Ovary (tissue), 9 donors: Measurements from ENCODE around the gene DOHH. TPM values are rescaled to one million over a fixed set of nuclear protein-coding genes. Genes with fewer than 3 reads are reported as not detected.

Experiments
- DNase-seq, 5 donors: peaks; one replicate each; pipeline ENCODE4 v3.0.0-alpha.2; 2019 to 2020
- H3K27ac ChIP-seq, 2 donors: fragments of 200-600 bp; one replicate each; pipeline versions ENCODE4 v1.5.1 to v1.8.0; 2019 to 2022
- H3K27me3 ChIP-seq: fragments of 200-600 bp; one replicate; pipeline ENCODE4 v1.8.0; 2022
- H3K36me3 ChIP-seq: fragments of 200-600 bp; sonication (generic); one replicate; pipeline ENCODE4 v1.5.1; 2019
- H3K4me1 ChIP-seq: one replicate; pipeline ENCODE4 v1.8.1; 2013; ENCODE audit warnings: mild to moderate bottlenecking, moderate library complexity; ENCODE audit not compliant: insufficient read depth
- H3K4me3 ChIP-seq: fragments of 200-600 bp; sonication (generic); one replicate; pipeline ENCODE4 v1.5.1; 2017
- H3K9me3 ChIP-seq, 2 donors: fragments of 200-600 bp in 1 of 2; sonication (generic) in 1 of 2; one replicate each; pipeline versions ENCODE4 v1.5.1 to v1.8.1; 2013 to 2019; ENCODE audit warnings: mild to moderate bottlenecking in 1 of 2, moderate library complexity in 1 of 2
- EP300 ChIP-seq: sonication (generic); formaldehyde crosslinking; IDR thresholded peaks from one replicate; pipeline ENCODE4 v1.6.1; 2017; ENCODE audit warnings: antibody characterized with exemption
- POLR2A ChIP-seq: fragments of 450-650 bp; IDR thresholded peaks from one replicate; pipeline ENCODE4 v1.6.1; 2017; ENCODE audit warnings: antibody characterized with exemption, mild to moderate bottlenecking, moderate library complexity
- WGBS, 3 donors: extraction: QIAGEN DNeasy Blood & Tissue Kit in 1 of 3; methylation state at CpG; one replicate each; pipeline versions ENCODE4 v1.1.5 to v1.1.7; 2013 to 2017; 5-methylcytosine and 5-hydroxymethylcytosine counted together
- intact Hi-C, 4 donors: fragments of 100-400 bp; cut with DNase I; formaldehyde crosslinking; loops; one replicate each; pipeline versions ENCODE4 v1.11.0 to v1.15.1; 2022 to 2023
- polyA plus RNA-seq, 2 donors: library from polyadenylated mRNA; stranded (reverse); fragments of 200-250 nt in 1 of 2; fragments of 350-450 nt in 1 of 2; fragmentation: Illumina TruSeq in 1 of 2; extraction: RNeasy Lipid Tissue Mini Kit (QIAGEN cat#74804) in 1 of 2; gene quantifications; one replicate each; pipeline ENCODE4 v1.2.3, GENCODE V29; 2013 to 2014
- total RNA-seq, 7 donors: library from RNA; depleted of rRNA in 2 of 7; stranded (reverse); fragments of >200 nt in 2 of 7; fragmentation: NEBNext Ultra II Directional in 3 of 7; extraction: Animal tissue kit (Norgen Biotek cat#: 25700) in 3 of 7; gene quantifications; one replicate each; pipeline versions ENCODE4 v1.1.0 to v1.2.4, GENCODE V29; 2016 to 2023
- TF ChIP-seq, protein P1 (sequence below), 3 donors: fragments of 450-650 bp in 2 of 3; fragments of 200-600 bp in 1 of 3; IDR thresholded peaks; one replicate each; pipeline versions ENCODE4 v1.5.1 to v1.8.0; 2016 to 2022; ENCODE audit warnings: antibody characterized with exemption in 3 of 3, mild to moderate bottlenecking in 1 of 3
- donor health status: DM: no; HTN: no; CAD: no; lungs with moderate emphysema.
- donor health status: DM: no; HTN: no; CAD: no.
- donor health status: Bipolar disorder and iron deficiency.
- donor health status: DM: yes; HTN: yes; CAD: no.
- donor health status: DM: no; HTN: no; CAD: no.
- donor health status: DM: yes; HTN: yes; CAD: no.

Gene DOHH
- total and polyA plus RNA-seq, 9 donors: 7.1 to 14.5 (median 8.5) TPM; not detected in 1

DNA sequence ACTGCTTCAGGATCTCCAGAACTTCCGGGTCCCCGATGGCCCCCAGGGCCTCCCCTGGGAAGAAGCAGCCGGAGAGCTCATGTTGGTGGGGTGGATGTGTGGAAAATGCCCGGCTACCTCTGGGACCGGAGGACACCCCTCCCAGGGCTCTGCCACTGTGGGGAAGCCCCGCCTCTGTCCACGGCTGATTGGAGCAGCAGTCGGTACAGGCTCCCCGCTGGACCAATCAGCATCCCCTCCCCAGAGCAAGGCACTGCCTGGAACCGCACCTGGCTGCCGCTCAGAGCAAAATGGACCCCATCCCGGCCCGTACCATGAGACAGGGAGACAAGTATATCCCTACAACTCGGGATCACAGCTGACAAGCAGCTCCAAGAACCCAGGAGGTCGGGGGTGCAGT lies 6.4 kb downstream of the DOHH start:
- TF ChIP-seq POLR2A: no peak
- TF ChIP-seq, protein P1, sequence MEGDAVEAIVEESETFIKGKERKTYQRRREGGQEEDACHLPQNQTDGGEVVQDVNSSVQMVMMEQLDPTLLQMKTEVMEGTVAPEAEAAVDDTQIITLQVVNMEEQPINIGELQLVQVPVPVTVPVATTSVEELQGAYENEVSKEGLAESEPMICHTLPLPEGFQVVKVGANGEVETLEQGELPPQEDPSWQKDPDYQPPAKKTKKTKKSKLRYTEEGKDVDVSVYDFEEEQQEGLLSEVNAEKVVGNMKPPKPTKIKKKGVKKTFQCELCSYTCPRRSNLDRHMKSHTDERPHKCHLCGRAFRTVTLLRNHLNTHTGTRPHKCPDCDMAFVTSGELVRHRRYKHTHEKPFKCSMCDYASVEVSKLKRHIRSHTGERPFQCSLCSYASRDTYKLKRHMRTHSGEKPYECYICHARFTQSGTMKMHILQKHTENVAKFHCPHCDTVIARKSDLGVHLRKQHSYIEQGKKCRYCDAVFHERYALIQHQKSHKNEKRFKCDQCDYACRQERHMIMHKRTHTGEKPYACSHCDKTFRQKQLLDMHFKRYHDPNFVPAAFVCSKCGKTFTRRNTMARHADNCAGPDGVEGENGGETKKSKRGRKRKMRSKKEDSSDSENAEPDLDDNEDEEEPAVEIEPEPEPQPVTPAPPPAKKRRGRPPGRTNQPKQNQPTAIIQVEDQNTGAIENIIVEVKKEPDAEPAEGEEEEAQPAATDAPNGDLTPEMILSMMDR (IDR thresholded peaks at IDR 0.05): no peak
- TF ChIP-seq EP300: no peak
- Histone ChIP-seq H3K27ac (no peak overlapping the region), H3K27me3 (no peaks in the 10 kb centered on the region), H3K4me1 (no peaks in the 10 kb centered on the region), H3K36me3 (no peaks in the 10 kb centered on the region), H3K4me3 (no peak overlapping the region), H3K9me3 (no peaks in the 10 kb centered on the region)
- intact Hi-C loops: no loop called here
- 61 to 72% (median 71%) methylated on average over 13 to 15 of the region's 15 CpGs for WGBS, 3 donors
- DNase-seq: no peak

- Histone ChIP-seq H3K36me3 (no peaks in the 10 kb centered on the region), H3K9me3 (no peaks in the 10 kb centered on the region), H3K27me3 (no peaks in the 10 kb centered on the region), H3K4me1 (no peaks in the 10 kb centered on the region), H3K4me3 (no peak overlapping the region), H3K27ac (no peak overlapping the region)
- intact Hi-C loops: no loop called here
- TF ChIP-seq, protein P1 (IDR thresholded peaks at IDR 0.05): no peak
- TF ChIP-seq POLR2A (no peak), EP300 (no peak)
- WGBS, 3 donors: 88 to 93% (median 89%) methylated on average over 14 of the region's 14 CpGs
- no peak for DNase-seq
These were observed 6.8 kb downstream of the DOHH start for GRCh38 chr19:3493651-3494050.

DNA sequence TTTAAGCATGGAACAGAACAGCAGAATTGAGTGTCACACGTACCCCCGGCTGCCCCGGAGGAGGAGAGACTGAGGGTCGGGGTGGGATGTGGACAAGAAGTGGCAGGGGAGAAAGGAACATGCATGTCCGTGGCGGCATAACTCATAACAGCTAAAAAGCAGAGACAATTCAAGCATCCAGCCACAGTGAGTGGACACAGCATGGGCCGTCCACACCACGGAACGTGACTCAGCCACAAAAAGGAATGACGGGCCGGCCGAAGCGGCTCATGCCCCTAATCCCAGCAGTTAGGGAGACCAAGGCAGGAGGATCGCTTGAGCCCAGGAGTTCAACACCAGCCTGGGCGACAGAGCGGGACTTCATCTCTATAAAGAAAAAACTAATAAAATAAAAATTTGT lies 7.6 kb downstream of the DOHH start:
- no peaks in the 10 kb centered on the region for H3K36me3 ChIP-seq
- TF ChIP-seq EP300 (no peak), POLR2A (no peak)
- TF ChIP-seq, protein P1 (IDR thresholded peaks at IDR 0.05): no peak
- H3K27me3 ChIP-seq: no peaks in the 10 kb centered on the region
- DNase-seq: no peak
- H3K9me3 ChIP-seq: no peaks in the 10 kb centered on the region
- H3K4me1 ChIP-seq: no peaks in the 10 kb centered on the region
- intact Hi-C loops: no loop called here
- WGBS, 3 donors: 88 to 92% (median 90%) methylated on average over 16 of the region's 16 CpGs
- no peak overlapping the region for H3K27ac ChIP-seq
- H3K4me3 ChIP-seq: no peak overlapping the region

DNA sequence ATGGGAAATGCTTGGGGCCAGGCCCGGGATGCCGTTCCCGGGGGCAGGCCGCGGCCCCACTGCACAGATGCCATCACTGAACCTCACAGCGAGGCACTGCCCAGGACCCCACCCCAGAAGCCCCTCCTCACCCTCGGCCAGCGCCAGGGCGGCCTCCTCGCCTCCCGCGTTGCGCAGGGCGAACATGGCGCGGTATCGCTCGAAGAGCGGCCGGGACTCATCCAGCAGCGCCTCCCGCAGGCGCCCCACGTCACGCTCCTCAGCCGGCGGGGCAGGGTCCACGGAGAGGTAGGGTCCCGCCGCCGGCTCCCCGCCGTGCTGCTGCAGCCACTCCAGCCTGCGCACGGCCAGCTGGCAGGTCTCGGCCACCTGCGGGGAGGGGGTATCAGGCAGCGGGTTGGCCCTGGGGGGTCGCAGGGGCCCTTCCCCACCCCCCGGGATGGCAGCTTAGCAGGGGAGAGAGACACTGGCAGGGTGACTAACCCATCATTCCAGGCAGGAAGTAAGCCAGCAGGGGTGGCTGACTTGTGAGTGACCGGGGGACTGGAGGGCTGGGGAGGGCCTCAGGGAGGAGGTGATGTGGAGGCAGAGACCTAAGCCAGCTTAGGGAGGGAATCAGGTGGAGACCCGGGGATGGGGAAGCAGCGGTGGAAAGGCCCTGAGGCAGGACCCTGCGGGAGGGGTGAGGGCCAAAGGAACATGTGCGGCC lies 8.2 kb downstream of the DOHH start:
- 91 to 96% (median 92%) methylated on average over 42 to 45 of the region's 45 CpGs for WGBS, 3 donors
- no peaks in the 10 kb centered on the region for H3K9me3 ChIP-seq
- H3K27me3 ChIP-seq: no peaks in the 10 kb centered on the region
- no peak for TF ChIP-seq POLR2A
- TF ChIP-seq EP300: no peak
- TF ChIP-seq, protein P1 (IDR thresholded peaks at IDR 0.05): no peak
- H3K27ac ChIP-seq: no peak overlapping the region
- H3K4me1 ChIP-seq: no peaks in the 10 kb centered on the region
- DNase-seq: no peak
- H3K4me3 ChIP-seq: no peak overlapping the region
- H3K36me3 ChIP-seq: no peaks in the 10 kb centered on the region
- intact Hi-C loops: no loop called here
